Measurements from ENCODE around the gene DMD.
"Not testable (repeated sequence)": the region's sequence is repeated elsewhere in the genome, so short reads cannot be mapped to it uniquely, and the experiment has no call there.

DMD gene

DNA sequence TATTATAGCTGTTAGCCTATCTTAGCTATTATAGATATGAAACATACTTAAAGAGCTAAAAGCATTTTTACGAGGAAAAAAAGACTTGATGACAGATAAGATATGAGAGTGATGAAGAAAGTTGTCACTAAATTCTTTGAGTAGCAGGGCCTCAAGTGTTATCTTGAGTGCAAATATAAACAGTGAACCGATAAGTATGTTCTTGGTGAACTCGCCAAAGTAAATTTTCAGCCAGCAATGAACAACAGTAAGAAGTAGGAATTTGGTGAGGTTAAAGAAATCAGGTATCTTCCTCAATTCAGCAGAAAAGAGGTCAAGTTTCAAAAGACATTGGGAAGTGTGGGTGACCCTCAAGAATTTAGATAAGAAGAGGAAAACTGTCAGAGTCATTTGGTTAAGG is 1667.7 kb downstream of the DMD start:
- DNase-seq (ENCODE audit: low read depth, low spot score): no peak

DNA sequence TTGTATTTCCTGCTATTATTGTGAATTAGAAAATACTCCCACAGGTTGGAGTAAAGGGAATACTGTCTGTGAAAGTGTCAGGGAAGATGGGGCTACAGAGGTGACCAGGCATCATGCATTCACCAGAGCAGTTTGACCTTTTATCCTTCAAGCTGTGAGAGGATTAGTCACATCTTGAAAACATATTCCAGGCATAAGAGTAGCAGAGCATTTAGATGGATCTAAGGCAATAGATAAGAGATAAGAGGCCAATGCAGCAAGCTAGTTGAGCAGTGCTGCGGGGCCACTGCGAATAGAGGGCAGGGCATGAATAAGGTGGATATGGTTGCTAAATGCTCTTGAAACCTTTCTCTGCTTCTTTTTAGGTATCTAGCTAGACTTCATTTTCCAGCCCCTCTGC is 1668.8 kb downstream of the DMD start:
- DNase-seq (ENCODE audit: low read depth, low spot score): no peak

GRCh38 chrX:31540313-31540712 is 1671.0 kb downstream of the DMD start:
- DNase-seq (ENCODE audit: low read depth, low spot score): no peak

GRCh38 chrX:31527455-31528126 is 1683.8 kb downstream of the DMD start:
- no peak for DNase-seq (ENCODE audit: low read depth, low spot score)

DNA sequence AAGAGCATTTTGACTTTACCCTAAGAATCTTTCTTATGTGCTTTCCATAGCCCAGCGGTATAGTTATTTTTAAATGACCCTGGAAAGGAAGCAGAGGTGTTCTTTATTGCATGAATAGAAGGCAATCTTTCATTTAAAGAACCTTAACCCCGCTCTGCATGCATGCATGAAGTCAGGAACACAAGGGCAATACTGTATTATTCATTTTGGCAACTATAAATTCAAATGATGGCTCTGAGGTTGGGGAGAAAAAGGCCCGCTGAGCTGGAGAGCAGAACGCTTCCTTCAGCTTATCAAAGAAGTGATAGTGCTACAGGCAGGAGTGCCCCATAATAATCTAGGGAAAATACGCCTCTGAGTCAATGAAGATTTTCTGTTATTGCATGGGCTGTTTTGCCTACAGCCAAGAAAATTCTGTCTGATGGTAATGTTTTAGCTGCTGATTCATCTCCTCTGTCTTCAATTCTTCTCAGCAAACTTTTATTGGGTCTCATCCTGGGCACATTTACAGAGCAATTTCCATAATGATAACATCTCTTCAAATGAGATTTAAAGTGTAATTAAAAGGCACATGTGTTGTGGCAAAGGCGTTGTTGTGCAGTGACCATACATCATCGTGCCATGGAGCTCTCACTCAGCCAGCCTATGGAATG is 1687.3 kb downstream of the DMD start:
- DNase-seq (ENCODE audit: low read depth, low spot score): no peak

DNA sequence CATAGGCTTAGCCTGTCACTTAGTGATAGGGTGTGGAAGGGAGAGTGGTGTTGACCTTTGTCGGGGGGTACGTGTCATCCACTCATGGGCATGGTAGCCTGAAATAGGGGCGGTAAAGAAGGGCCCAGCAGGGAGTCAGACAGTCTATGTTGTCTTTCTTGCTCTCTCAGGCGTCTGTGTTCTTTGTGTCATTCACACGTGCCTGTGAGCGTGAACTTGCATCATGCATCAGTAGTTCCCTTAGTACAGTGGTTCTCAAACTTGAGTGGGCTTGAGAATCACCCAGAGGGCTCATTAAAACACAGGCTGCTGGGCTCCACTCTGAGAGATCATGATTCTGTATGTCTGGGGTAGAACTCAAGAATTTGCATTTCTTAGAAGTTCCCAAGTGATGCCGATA is 1688.6 kb downstream of the DMD start:
- DNase-seq (ENCODE audit: low read depth, low spot score): no peak

DNA sequence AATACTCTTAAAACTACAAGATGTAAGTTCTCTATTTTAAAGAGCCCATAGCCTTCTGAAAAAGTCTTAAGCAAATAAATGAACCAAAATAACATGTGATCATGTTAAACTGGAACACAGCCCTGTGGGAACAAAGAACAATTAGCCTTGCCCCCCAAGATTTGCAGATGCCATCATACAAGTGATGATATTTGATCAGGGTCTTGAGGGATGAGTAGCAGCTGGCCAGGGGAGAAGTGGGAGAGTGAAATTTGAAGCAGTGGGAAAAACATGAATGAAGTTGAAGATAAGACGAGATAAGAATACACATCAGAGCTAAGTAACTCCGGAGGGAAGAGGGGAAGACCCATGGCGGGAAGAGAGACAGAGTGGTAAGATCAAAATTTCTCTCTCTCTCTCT is 1689.4 kb downstream of the DMD start:
- no peak for DNase-seq (ENCODE audit: low read depth, low spot score)

- DNase-seq (ENCODE audit: low read depth, low spot score): no peak
These were observed 1694.8 kb downstream of the DMD start for GRCh38 chrX:31516527-31516926.

DNA sequence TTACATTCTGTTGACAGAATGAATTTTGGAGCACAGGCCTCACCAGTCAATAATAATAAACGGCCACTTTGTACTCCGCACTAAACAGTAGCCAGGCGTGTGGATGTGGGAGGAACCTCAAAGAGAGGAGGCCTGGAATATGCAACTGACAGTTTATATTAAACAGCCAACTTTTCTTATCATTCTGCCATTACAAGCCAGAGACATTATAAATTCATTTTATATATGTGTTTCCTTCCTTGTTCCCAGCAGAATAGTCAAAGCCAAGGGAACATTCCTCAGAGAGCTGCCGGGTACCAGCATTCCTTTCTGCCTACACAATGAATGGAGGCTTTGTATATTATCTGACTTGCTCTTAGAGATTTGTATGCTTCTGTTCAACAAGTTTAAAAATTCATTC is 1703.0 kb downstream of the DMD start:
- no peak for DNase-seq (ENCODE audit: low read depth, low spot score)

GRCh38 chrX:31506928-31507327 is 1704.4 kb downstream of the DMD start:
- no peak for DNase-seq (ENCODE audit: low read depth, low spot score)

- DNase-seq (ENCODE audit: low read depth, low spot score): no peak
These were observed 1705.0 kb downstream of the DMD start for GRCh38 chrX:31506360-31506759.

DNA sequence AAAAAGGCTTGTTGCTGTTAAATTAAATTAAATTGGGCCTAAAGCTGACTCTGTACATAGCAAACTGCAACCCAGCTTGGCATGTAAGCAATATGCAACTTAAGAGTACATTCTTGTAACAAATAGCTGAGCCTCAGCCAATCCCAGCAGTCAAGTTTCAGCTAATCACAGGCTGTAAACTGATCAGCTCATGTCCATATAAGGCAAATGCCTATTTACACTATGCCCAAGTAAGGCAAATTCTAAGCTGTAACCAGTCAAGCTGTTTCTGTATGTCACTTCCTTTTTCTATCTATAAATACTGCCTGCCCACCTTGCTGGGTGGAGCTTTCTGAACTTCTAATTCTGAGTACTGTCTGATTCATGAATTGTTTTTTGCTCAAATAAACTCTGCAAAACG is 1710.4 kb downstream of the DMD start:
- no peak for DNase-seq (ENCODE audit: low read depth, low spot score)

DNA sequence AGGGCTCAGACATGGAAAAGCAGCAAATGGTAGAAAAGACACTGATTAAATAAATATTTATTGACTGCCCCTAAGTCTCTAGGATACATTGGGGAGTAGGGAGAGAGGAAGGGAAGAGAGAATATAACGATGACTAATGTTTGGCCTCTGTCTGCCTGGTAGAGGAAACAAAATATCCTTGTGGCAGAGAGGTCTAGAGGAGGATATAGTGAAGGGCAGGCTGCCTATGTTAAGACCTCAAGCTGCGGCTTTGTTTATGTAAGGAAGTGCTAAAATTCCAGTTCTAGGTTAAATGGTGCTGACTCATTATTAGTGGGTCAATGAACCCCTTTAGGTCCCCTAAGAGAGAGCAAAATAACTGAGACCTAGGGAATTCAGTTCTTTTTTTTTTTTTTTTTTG is 1712.2 kb downstream of the DMD start:
- peak; percentile 49 for DNase-seq (ENCODE audit: low read depth, low spot score)

GRCh38 chrX:31497086-31497485 is 1714.3 kb downstream of the DMD start:
- no peak for DNase-seq (ENCODE audit: low read depth, low spot score)

GRCh38 chrX:31487951-31488350 is 1723.4 kb downstream of the DMD start:
- no peak for DNase-seq (ENCODE audit: low read depth, low spot score)

- DNase-seq (ENCODE audit: low read depth, low spot score): no peak
These were observed 1728.0 kb downstream of the DMD start for GRCh38 chrX:31483336-31483735.

DNA sequence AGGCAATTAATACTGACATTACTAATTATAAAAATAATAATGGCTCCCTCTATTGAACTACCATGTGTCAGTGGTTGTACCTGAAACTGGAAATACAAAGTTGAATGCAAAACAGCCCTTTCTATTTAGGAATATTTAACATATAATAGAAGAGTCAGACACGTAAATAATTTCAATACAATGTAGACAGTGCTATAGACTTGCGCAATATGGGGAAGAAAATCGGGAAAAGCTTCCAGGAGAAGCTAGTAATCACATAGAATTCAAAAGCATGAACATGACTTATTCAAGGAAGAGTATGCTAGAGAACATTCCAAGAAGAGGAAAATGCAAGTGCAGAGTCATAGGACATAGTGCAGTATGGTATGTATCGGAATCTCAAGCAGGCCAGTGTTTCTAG is 1730.7 kb downstream of the DMD start:
- no peak for DNase-seq (ENCODE audit: low read depth, low spot score)

DNA sequence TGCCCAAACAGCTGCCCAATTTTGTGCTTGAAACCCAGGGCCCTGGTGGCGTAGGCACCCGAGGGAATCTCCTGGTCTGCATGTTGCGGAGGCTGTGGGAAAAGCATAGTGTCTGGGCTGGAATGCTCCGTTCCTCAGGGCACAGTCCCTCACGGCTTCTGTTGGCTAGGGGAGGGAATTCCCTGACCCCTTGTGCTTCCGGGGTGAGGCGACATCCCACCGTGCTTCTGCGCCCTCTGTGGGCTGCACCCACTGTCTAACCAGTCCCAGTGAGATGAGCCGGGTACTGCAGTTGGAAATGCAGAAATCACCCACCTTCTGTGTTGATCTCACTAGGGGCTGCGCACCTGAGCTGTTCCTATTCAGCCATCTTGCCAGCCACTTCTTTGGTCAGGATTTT is 1740.1 kb downstream of the DMD start:
- DNase-seq (ENCODE audit: low read depth, low spot score): no peak

- not testable (repeated sequence) for DNase-seq (ENCODE audit: low read depth, low spot score)
These were observed 1740.6 kb downstream of the DMD start for GRCh38 chrX:31470753-31471152.

GRCh38 chrX:31464306-31464915 is 1746.9 kb downstream of the DMD start:
- DNase-seq (ENCODE audit: low read depth, low spot score): no peak

- DNase-seq (ENCODE audit: low read depth, low spot score): no peak
These were observed 1750.1 kb downstream of the DMD start for GRCh38 chrX:31461266-31461665.

GRCh38 chrX:31459361-31459760 is 1752.0 kb downstream of the DMD start:
- no peak for DNase-seq (ENCODE audit: low read depth, low spot score)

GRCh38 chrX:31449965-31450364 is 1761.4 kb downstream of the DMD start:
- DNase-seq (ENCODE audit: low read depth, low spot score): no peak
